ENCODE measurements around the gene KCNK7. TPM values are rescaled to one million over a fixed set of nuclear protein-coding genes. Genes with fewer than 3 reads are reported as not detected.

Gene KCNK7
- total and polyA plus RNA-seq, 2 experiments from 2014 or later = 0.37 TPM; not detected in 1

DNA sequence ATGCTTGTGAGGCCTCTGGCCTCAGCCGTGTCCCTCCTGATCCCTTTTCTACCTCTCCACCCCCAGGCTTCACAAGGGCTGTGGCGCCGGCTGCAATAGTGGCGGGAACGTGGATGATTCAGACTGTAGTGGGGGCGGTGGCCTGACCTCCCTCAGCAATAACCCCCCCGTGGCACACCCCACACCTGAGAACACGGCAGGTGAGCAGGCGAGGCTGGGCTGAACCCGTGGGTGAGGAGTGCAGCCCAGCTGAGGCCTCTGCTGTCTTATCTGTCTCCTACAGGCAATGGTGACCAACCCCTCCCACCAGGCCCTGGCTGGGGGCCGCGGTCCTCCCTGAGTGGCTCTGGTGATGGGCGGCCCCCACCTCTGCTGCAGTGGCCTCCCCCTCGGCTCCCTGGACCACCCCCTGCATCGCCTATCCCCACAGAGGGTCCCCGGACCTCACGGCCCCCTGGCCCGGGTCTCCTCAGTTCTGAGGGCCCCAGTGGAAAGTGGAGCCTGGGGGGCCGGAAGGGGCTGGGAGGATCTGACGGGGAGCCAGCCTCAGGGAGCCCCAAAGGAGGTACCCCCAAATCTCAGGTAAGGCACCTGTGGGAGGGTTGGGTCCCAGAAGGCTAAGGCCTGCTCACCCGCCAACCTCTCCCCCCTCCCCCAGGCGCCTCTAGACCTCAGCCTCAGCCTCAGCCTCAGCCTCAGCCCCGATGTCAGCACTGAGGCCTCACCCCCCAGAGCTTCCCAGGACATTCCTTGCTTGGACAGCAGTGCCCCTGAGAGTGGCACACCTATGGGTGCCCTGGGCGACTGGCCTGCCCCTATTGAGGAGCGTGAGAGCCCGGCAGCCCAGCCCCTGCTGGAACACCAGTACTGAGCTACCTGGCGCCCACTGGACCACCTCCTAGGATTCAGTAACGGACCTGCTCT lies 40.8 kb upstream of the KCNK7 start:
- Histone ChIP-seq H2AFZ (no peak overlapping the region), H3K4me1 (ENCODE audit: insufficient read depth) (no peaks in the 10 kb centered on the region), H3K9me3 (ENCODE audit: low read depth) (no peaks in the 10 kb centered on the region), H3K9me2 (replicated peaks; ENCODE audit: insufficient read depth) (no peaks in the 10 kb centered on the region), H3K27me3 (no peaks in the 10 kb centered on the region), H4K20me1 (ENCODE audit: insufficient read depth, poor library complexity, severe bottlenecking) (no peaks in the 10 kb centered on the region), H3K27ac (no peak overlapping the region), H3K79me2 (no peaks in the 10 kb centered on the region), H3K36me3 (replicated peaks; ENCODE audit: insufficient read depth, low read depth) (no peaks in the 10 kb centered on the region), H3K4me2 (no peak overlapping the region), H3K4me3 (no peak overlapping the region)
- DNase-seq (ENCODE audit: low spot score) = no peak
- TF ChIP-seq EZH2 (IDR thresholded peaks at IDR 0.05; ENCODE audit: borderline replicate concordance) = no peak
- WGBS (ENCODE audit: low lambda C conversion rate, missing lambda C conversion rate) = 94% methylated on average over 24 of the region's 28 CpGs

DNA sequence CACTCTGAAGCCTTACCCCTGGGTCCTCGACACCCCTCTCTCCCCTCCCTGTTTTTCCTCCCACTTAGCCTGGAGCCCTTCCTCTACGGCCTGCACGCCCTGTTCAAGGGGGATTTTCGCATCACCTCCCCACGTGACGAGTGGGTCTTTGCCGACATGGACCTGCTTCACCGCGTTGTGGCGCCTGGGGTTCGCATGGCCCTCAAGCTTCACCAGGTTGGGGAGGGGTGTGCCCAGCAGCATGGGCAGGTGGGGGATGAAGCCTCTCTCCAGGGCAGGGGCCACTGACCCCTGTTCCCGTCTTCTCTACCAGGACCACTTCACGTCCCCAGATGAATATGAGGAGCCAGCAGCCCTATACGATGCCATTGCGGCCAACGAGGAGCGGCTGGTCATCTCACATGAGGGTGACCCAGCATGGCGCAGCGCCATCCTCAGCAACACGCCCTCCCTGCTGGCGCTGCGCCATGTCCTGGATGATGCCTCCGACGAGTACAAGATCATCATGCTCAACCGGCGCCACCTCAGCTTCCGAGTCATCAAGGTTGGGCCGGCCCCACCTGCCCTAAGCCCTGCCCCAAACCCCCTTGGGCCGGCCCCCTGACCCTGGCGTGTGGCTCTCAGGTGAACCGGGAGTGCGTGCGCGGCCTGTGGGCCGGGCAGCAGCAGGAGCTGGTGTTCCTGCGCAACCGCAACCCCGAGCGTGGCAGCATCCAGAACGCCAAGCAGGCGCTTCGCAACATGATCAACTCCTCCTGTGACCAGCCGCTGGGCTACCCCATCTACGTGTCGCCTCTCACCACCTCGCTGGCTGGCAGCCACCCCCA lies 39.5 kb upstream of the KCNK7 start:
- Histone ChIP-seq H3K4me2 (no peak overlapping the region), H3K9me2 (replicated peaks; ENCODE audit: insufficient read depth) (no peaks in the 10 kb centered on the region), H3K27me3 (no peaks in the 10 kb centered on the region), H2AFZ (no peak overlapping the region), H4K20me1 (ENCODE audit: insufficient read depth, poor library complexity, severe bottlenecking) (no peaks in the 10 kb centered on the region), H3K9me3 (ENCODE audit: low read depth) (no peaks in the 10 kb centered on the region), H3K4me1 (ENCODE audit: insufficient read depth) (no peaks in the 10 kb centered on the region), H3K36me3 (replicated peaks; ENCODE audit: insufficient read depth, low read depth) (no peaks in the 10 kb centered on the region), H3K79me2 (no peaks in the 10 kb centered on the region), H3K27ac (no peak overlapping the region), H3K4me3 (no peak overlapping the region)
- DNase-seq (ENCODE audit: low spot score) = no peak
- WGBS (ENCODE audit: low lambda C conversion rate, missing lambda C conversion rate) = 96% methylated on average over 37 of the region's 46 CpGs
- TF ChIP-seq EZH2phosphoT487 (IDR thresholded peaks at IDR 0.05; ENCODE audit: low read depth, severe bottlenecking, unreplicated experiment) (no peak), EZH2 (IDR thresholded peaks at IDR 0.05; ENCODE audit: borderline replicate concordance) (no peak)
- TF ChIP-seq, protein P1, sequence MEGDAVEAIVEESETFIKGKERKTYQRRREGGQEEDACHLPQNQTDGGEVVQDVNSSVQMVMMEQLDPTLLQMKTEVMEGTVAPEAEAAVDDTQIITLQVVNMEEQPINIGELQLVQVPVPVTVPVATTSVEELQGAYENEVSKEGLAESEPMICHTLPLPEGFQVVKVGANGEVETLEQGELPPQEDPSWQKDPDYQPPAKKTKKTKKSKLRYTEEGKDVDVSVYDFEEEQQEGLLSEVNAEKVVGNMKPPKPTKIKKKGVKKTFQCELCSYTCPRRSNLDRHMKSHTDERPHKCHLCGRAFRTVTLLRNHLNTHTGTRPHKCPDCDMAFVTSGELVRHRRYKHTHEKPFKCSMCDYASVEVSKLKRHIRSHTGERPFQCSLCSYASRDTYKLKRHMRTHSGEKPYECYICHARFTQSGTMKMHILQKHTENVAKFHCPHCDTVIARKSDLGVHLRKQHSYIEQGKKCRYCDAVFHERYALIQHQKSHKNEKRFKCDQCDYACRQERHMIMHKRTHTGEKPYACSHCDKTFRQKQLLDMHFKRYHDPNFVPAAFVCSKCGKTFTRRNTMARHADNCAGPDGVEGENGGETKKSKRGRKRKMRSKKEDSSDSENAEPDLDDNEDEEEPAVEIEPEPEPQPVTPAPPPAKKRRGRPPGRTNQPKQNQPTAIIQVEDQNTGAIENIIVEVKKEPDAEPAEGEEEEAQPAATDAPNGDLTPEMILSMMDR (IDR thresholded peaks at IDR 0.05; ENCODE audit: poor library complexity) = no peak

DNA sequence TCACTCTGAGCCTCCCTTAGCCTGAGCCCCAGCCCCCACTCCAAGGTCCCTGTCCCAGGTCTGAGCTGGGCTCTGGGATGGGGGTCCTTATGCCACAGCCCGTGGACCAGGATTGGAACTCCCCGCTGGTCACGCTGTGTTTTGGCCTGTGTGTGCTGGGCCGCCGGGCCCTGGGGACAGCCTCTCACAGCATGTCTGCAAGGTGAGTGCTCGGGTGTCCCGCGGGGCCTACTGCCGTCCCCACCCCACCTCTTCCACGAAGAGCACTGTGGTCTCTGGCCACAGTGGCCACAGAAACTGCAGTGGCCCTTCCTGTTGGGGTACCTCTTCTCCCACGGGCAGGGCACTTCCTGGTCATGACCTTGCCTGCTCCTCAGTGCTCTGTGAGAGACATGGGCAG lies 38.8 kb upstream of the KCNK7 start:
- Histone ChIP-seq H3K27me3 (no peaks in the 10 kb centered on the region), H3K36me3 (replicated peaks; ENCODE audit: insufficient read depth, low read depth) (no peaks in the 10 kb centered on the region), H3K4me3 (no peak overlapping the region), H3K27ac (no peak overlapping the region), H3K9me3 (ENCODE audit: low read depth) (no peaks in the 10 kb centered on the region), H3K79me2 (no peaks in the 10 kb centered on the region), H3K9me2 (replicated peaks; ENCODE audit: insufficient read depth) (no peaks in the 10 kb centered on the region), H4K20me1 (ENCODE audit: insufficient read depth, poor library complexity, severe bottlenecking) (no peaks in the 10 kb centered on the region), H3K4me2 (no peak overlapping the region), H2AFZ (no peak overlapping the region), H3K4me1 (ENCODE audit: insufficient read depth) (no peaks in the 10 kb centered on the region)
- TF ChIP-seq EZH2phosphoT487 (IDR thresholded peaks at IDR 0.05; ENCODE audit: low read depth, severe bottlenecking, unreplicated experiment) (no peak), EZH2 (IDR thresholded peaks at IDR 0.05; ENCODE audit: borderline replicate concordance) (no peak)
- TF ChIP-seq, protein P1 (IDR thresholded peaks at IDR 0.05; ENCODE audit: poor library complexity) = no peak
- WGBS (ENCODE audit: low lambda C conversion rate, missing lambda C conversion rate) = 98% methylated on average over 8 of the region's 11 CpGs
- no peak for DNase-seq (ENCODE audit: low spot score)

DNA sequence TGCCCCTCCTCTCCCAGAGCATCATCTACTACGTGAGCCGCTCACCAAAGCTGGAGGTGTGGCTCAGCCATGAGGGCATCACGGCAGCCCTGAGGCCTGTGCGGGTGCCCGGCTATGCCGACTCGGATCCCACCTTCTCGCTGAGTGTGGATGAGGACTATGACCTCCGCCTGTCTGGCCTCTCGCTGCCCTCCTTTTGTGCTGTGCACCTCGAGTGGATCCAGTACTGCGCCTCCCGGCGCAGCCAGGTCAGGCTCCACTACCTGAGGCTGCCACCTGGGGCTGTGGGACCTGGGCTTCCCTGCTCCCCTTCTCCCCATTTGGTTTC lies 38.5 kb upstream of the KCNK7 start:
- H3K27me3 ChIP-seq = no peaks in the 10 kb centered on the region
- no peak for DNase-seq (ENCODE audit: low spot score)
- H3K4me3 ChIP-seq = no peak overlapping the region
- no peaks in the 10 kb centered on the region for H3K9me2 ChIP-seq (replicated peaks; ENCODE audit: insufficient read depth)
- no peak overlapping the region for H2AFZ ChIP-seq
- H3K79me2 ChIP-seq = no peaks in the 10 kb centered on the region
- TF ChIP-seq, protein P1 (IDR thresholded peaks at IDR 0.05; ENCODE audit: poor library complexity) = no peak
- TF ChIP-seq EZH2 (IDR thresholded peaks at IDR 0.05; ENCODE audit: borderline replicate concordance) = no peak
- TF ChIP-seq EZH2phosphoT487 (IDR thresholded peaks at IDR 0.05; ENCODE audit: low read depth, severe bottlenecking, unreplicated experiment) = no peak
- WGBS (ENCODE audit: low lambda C conversion rate, missing lambda C conversion rate) = 94% methylated on average over 14 of the region's 14 CpGs
- H3K9me3 ChIP-seq (ENCODE audit: low read depth) = no peaks in the 10 kb centered on the region
- no peaks in the 10 kb centered on the region for H3K36me3 ChIP-seq (replicated peaks; ENCODE audit: insufficient read depth, low read depth)
- no peak overlapping the region for H3K4me2 ChIP-seq
- H4K20me1 ChIP-seq (ENCODE audit: insufficient read depth, poor library complexity, severe bottlenecking) = no peaks in the 10 kb centered on the region
- H3K27ac ChIP-seq = no peak overlapping the region
- H3K4me1 ChIP-seq (ENCODE audit: insufficient read depth) = no peaks in the 10 kb centered on the region

All from hepatocyte (in vitro differentiated cells).